CD8-positive, alpha-beta memory T cell (primary cell): Measurements from ENCODE around the gene RCE1. TPM values are rescaled to one million over a fixed set of nuclear protein-coding genes. Genes with fewer than 3 reads are reported as not detected.
"Not testable (repeated sequence)": the region's sequence is repeated elsewhere in the genome, so short reads cannot be mapped to it uniquely, and the experiment has no call there.

ENCODE experiments used
- CTCF ChIA-PET: fragments of 350-600 bp; sonication (Branson Sonifier 250); formaldehyde crosslinking; loops from one replicate; lab custom pipeline; 2021; ENCODE audit warnings: antibody characterized with exemption; lab: Charles Lee
- POLR2A ChIA-PET: fragments of 350-600 bp; sonication (Branson Sonifier 250); formaldehyde crosslinking; loops from one replicate; lab custom pipeline; 2021; ENCODE audit warnings: antibody characterized with exemption; lab: Charles Lee
- DNase-seq, 5 donors: peaks; one replicate each; pipeline versions ENCODE4 v3.0.0 to v3.0.0-alpha.2; 2020 to 2022; ENCODE audit warnings: mixed read lengths in 1 of 5
- H3K27ac ChIP-seq: one replicate; pipeline ENCODE4 v1.7.0; 2013; ENCODE audit warnings: low read depth, mild to moderate bottlenecking, low read length, moderate library complexity
- H3K27me3 ChIP-seq: 2 replicates; pipeline ENCODE4 v1.7.0; 2013; ENCODE audit warnings: low read length, mild to moderate bottlenecking; ENCODE audit not compliant: insufficient read depth, poor library complexity, severe bottlenecking
- H3K36me3 ChIP-seq: 2 replicates; pipeline ENCODE4 v1.7.0; 2013; ENCODE audit warnings: mild to moderate bottlenecking, low read length, moderate library complexity; ENCODE audit not compliant: insufficient read depth
- H3K4me1 ChIP-seq: 2 replicates; pipeline ENCODE4 v1.7.0; 2013; ENCODE audit warnings: mild to moderate bottlenecking, low read length, moderate library complexity; ENCODE audit not compliant: insufficient read depth
- H3K4me3 ChIP-seq: 2 replicates; pipeline ENCODE4 v1.7.0; 2013; ENCODE audit warnings: mild to moderate bottlenecking, low read length
- H3K9me3 ChIP-seq: 2 replicates; pipeline ENCODE4 v1.7.0; 2013; ENCODE audit warnings: mild to moderate bottlenecking, low read length
- H3K27ac Mint-ChIP-seq, 8 donors: one replicate each; pipeline ENCODE4 v1.8.0; 2020 to 2021; ENCODE audit warnings: mixed read lengths in 8 of 8, mild to moderate bottlenecking in 6 of 8, inconsistent platforms in 3 of 8, moderate library complexity in 3 of 8
- H3K27me3 Mint-ChIP-seq, 2 donors: one replicate each; pipeline ENCODE4 v1.8.0; 2020 to 2021; ENCODE audit warnings: mixed read lengths in 2 of 2, mild to moderate bottlenecking in 1 of 2, moderate library complexity in 1 of 2
- H3K36me3 Mint-ChIP-seq, 3 donors: one replicate each; pipeline ENCODE4 v1.8.0; 2020 to 2021; ENCODE audit warnings: mixed read lengths in 3 of 3, inconsistent platforms in 1 of 3, mild to moderate bottlenecking in 1 of 3
- H3K4me1 Mint-ChIP-seq, 3 donors: one replicate each; pipeline ENCODE4 v1.8.0; 2020 to 2021; ENCODE audit warnings: mixed read lengths in 3 of 3, inconsistent platforms in 1 of 3, mild to moderate bottlenecking in 1 of 3
- H3K4me3 Mint-ChIP-seq, 7 donors: one replicate each; pipeline ENCODE4 v1.8.0; 2020 to 2021; ENCODE audit warnings: mixed read lengths in 7 of 7, mild to moderate bottlenecking in 6 of 7, moderate library complexity in 4 of 7, inconsistent platforms in 2 of 7
- H3K9me3 Mint-ChIP-seq, 5 donors: one replicate each; pipeline ENCODE4 v1.8.0; 2020 to 2022; ENCODE audit warnings: mixed read lengths in 5 of 5, mild to moderate bottlenecking in 3 of 5, moderate library complexity in 2 of 5, inconsistent platforms in 1 of 5
- polyA plus RNA-seq: library from polyadenylated mRNA; unstranded; fragments of 300-500 nt; fragmentation: Illumina TruSeq; gene quantifications from one replicate; pipeline ENCODE4 v1.2.3, GENCODE V29; 2021
- total RNA-seq, 2 experiments: library from RNA; stranded (reverse); gene quantifications; one replicate each; pipeline ENCODE4 v1.2.3, GENCODE V29; 2021

Gene RCE1, protein sequence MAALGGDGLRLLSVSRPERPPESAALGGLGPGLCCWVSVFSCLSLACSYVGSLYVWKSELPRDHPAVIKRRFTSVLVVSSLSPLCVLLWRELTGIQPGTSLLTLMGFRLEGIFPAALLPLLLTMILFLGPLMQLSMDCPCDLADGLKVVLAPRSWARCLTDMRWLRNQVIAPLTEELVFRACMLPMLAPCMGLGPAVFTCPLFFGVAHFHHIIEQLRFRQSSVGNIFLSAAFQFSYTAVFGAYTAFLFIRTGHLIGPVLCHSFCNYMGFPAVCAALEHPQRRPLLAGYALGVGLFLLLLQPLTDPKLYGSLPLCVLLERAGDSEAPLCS
- total RNA-seq (10 to 100 TPM; 34.1 to 41.2 TPM), polyA plus RNA-seq (32.8 TPM)

DNA sequence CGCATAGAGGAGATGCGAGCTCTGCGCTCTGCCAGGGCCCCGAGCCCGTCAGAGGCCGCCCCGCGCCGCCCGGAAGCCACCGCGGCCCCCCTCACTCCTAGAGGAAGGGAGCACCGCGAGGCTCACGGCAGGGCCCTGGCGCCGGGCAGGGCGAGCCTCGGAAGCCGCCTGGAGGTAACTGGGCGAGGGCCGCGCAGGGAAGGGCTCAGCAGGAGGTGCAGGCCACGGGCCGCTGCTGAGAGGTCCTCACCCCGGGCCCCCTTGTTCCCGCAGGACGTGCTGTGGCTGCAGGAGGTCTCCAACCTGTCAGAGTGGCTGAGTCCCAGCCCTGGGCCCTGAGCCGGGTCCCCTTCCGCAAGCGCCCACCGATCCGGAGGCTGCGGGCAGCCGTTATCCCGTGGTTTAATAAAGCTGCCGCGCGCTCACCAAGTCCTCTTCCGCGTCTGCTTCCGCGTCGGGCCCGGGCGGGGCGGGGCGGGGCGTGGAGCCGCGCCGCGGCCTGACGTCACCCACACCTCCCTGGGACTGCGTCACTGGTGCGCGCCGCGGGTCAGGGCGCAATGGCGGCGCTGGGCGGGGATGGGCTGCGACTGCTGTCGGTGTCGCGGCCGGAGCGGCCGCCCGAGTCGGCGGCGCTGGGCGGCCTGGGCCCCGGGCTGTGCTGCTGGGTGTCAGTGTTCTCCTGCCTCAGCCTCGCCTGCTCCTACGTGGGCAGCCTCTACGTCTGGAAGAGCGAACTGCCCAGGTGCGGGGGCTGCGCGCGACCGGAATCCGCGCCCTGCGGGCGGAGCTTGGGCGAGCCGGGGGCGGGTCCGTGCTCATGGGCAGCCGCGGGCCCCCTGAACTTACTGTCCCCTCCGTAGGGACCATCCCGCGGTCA is at the start of gene RCE1:
RCE1 (plus strand) TSS at position 546 of the 880 bp plus-strand sequence; CDS start at position 561, 15 bp downstream.
- Histone ChIP-seq H3K4me1 (peaks cover 44% of the 10 kb centered on the region), H3K27me3 (no peaks in the 10 kb centered on the region), H3K27ac (peak within 1 kb of the TSS; percentile 98), H3K9me3 (no peaks in the 10 kb centered on the region), H3K4me3 (peak within 1 kb of the TSS; percentile 91), H3K36me3 (peaks cover 6% of the 10 kb centered on the region)
- Mint-ChIP-seq H3K36me3 (peaks cover 0 to 58% (median 0%) of the 10 kb centered on the region in 3 donors), H3K4me1 (peaks cover 42 to 59% (median 44%) of the 10 kb centered on the region in 3 donors), H3K4me3 (peak within 1 kb of the TSS; percentile 82 to 98 (median 92)), H3K27me3 (peaks cover 0 to 1% of the 10 kb centered on the region in 2 donors), H3K27ac (peak within 1 kb of the TSS; percentile 96 to 99 (median 97)), H3K9me3 (no peaks in the 10 kb centered on the region)
- DNase-seq = peak; percentile 87 to 94 (median 89)
- ChIA-PET POLR2A (interaction anchor here (0.6 to 4.6 kb wide), 12 partner anchors 12 to 1721 kb away, joined by 3 to 45 read pairs (median 3); partner anchors contain the start of genes BRMS1, FAU, KDM2A and MRPL49), CTCF (interaction anchor here (1.0 to 2.2 kb wide), 4 partner anchors 9 to 227 kb away, joined by 4 to 5 read pairs (median 4); partner anchors contain the start of gene RBM14)

DNA sequence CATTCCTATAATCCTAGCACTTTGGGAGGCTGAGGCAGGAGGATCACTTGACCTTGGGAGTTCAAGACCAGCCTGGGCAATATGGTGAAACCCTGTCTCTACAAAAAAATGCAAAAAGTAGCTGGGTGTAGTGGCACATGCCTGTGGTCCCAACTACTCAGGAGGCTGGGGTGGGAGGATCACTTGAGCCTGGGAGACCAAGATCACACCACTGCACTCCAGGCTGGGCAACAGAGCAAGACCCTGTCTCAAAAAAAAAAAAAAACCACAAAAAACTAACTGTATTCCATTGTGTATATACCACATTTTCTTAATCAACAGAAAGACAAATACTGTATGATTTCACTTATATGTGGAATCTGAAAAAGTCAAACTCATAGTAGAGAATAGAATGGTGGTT is 43.4 kb upstream of the RCE1 start:
- H3K27me3 ChIP-seq, H3K4me1 Mint-ChIP-seq, H3K4me3 Mint-ChIP-seq, CTCF ChIA-PET, H3K4me1 ChIP-seq, H3K9me3 Mint-ChIP-seq, H3K27me3 Mint-ChIP-seq, H3K27ac ChIP-seq, H3K4me3 ChIP-seq, H3K36me3 ChIP-seq, H3K9me3 ChIP-seq, DNase-seq, POLR2A ChIA-PET: not testable (repeated sequence)
- peaks cover 0 to 16% (median 13%) of the 10 kb centered on the region in 3 donors for H3K36me3 Mint-ChIP-seq
- peak overlapping the region in 1 of 8 donors; percentile 58 for H3K27ac Mint-ChIP-seq

DNA sequence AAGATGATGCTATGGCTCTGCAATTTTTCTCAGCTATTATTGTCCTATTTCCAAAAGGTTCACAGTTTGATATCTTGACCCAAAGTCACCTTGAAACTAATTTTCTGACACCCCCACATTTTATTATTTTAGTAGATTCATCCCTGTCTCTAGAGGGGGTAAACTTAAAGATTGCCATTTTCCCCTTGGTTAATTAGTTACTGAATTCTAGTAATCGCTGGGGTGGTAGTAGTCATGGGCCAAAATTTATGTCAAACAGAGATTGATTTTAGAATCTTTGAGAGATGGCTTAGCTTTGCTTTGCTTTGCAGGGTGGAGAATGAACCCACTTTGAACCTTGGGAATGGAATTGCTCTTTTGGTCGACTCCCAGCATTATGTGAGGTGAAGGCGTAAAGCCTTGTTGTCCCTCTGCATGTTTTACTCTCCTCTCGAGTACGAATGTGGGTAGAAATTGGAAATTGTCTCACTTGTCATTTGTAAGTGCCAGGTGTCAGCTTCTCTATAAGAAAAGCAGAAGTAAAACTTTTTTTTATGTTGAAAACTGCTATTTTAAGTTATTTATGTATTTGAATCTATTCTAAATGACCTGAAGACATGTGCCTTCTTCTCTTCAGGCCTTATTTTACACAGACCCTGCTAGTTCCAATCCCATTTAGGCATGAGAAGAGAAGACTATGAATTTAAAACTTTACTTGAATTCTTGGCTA is 42.4 kb upstream of the RCE1 start:
- DNase-seq = no peak
- ChIA-PET CTCF (no interaction called here), POLR2A (no interaction called here)
- no peaks in the 10 kb centered on the region for H3K9me3 Mint-ChIP-seq
- Histone ChIP-seq H3K9me3 (no peaks in the 10 kb centered on the region), H3K4me3 (no peak overlapping the region), H3K27ac (no peak overlapping the region), H3K4me1 (no peaks in the 10 kb centered on the region), H3K27me3 (no peaks in the 10 kb centered on the region), H3K36me3 (no peaks in the 10 kb centered on the region)
- peaks cover 0 to 20% (median 16%) of the 10 kb centered on the region in 3 donors for H3K36me3 Mint-ChIP-seq
- H3K4me3 Mint-ChIP-seq = no peak overlapping the region
- H3K27ac Mint-ChIP-seq = peak overlapping the region in 1 of 8 donors; percentile 50
- no peaks in the 10 kb centered on the region for H3K27me3 Mint-ChIP-seq
- H3K4me1 Mint-ChIP-seq = no peaks in the 10 kb centered on the region

DNA sequence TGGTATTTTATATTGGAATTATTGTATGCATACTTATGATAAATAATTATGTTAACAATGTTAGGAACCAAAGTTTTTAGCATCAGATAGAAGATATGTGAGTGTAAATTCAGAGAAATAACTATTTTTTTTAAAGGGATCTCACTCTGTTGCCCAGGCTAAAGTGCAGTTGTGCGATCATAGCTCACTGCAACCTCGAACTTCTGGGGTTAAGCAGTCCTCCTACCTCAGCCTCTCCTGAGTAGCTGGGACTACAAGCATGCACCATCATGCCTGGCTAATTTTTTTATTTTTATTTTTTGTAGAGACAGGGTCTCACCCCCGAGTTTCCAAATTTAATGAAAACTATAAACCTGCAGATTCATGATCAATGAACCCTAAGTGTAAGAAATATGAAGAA is 33.6 kb upstream of the RCE1 start:
- no peak overlapping the region for H3K27ac Mint-ChIP-seq
- H3K27me3 ChIP-seq = no peaks in the 10 kb centered on the region
- H3K36me3 Mint-ChIP-seq = peaks cover 0 to 18% (median 15%) of the 10 kb centered on the region in 3 donors
- no peaks in the 10 kb centered on the region for H3K27me3 Mint-ChIP-seq
- POLR2A ChIA-PET = no interaction called here
- H3K4me3 ChIP-seq = no peak overlapping the region
- H3K9me3 ChIP-seq = no peaks in the 10 kb centered on the region
- H3K27ac ChIP-seq = no peak overlapping the region
- no peak overlapping the region for H3K4me3 Mint-ChIP-seq
- H3K4me1 ChIP-seq = no peaks in the 10 kb centered on the region
- CTCF ChIA-PET = no interaction called here
- no peak for DNase-seq
- no peaks in the 10 kb centered on the region for H3K36me3 ChIP-seq
- no peaks in the 10 kb centered on the region for H3K4me1 Mint-ChIP-seq
- no peaks in the 10 kb centered on the region for H3K9me3 Mint-ChIP-seq

DNA sequence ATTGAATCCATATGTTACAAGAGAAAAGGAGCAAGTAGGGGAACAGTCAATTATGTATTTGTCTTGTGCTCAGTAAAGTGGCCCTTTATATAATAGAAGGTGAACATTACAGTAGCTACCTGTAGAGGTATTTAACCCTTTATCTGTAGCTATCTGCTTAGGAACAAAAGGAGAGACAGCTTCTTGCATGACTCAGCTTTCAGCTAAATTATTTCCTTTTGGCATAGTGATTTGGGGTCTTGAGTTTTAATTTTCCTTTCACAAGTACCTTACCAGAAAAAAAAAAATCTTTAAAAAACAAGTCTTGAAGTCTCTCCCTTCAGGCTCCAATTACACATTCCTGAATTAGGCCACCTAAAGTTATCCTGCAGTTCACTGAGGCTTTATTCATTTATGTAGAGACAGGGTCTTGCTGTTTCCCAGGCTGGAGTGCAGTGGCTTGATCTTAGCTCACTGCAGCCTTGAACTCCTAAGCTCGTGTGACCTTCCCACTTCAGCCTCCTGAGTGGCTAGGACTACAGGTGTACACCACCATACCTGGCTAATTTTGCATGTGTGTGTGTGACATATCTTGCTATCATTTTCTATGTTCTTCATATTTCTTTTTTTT is 32.6 kb upstream of the RCE1 start:
- no peak overlapping the region for H3K4me3 ChIP-seq
- no peak overlapping the region for H3K27ac ChIP-seq
- POLR2A ChIA-PET = no interaction called here

DNA sequence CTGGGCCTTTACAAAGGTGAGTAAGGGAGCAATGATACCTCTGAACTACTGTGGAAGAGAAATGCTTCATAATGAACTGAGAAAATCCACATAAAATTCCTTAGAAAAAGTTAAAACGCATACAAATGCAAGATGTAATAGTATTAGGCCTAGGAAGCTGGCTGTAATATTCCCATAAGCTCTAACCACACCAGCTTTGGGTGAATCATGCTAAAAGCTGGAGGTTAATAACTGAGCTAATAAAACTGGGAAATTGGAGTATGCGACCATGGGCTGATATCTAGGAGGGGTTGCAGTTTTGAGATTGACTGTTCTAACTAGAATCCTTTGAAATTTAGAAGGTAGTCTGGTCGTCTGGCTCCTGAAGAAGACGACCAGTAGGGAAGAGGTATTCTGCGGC is 28.6 kb upstream of the RCE1 start:
- H3K27ac ChIP-seq = no peak overlapping the region
- no peaks in the 10 kb centered on the region for H3K36me3 ChIP-seq
- no peaks in the 10 kb centered on the region for H3K4me1 ChIP-seq
- CTCF ChIA-PET = no interaction called here
- no peaks in the 10 kb centered on the region for H3K9me3 Mint-ChIP-seq
- no peak overlapping the region for H3K27ac Mint-ChIP-seq
- no peak overlapping the region for H3K4me3 ChIP-seq
- POLR2A ChIA-PET = no interaction called here
- DNase-seq = no peak
- peaks cover 0 to 10% (median 3%) of the 10 kb centered on the region in 3 donors for H3K36me3 Mint-ChIP-seq
- no peaks in the 10 kb centered on the region for H3K27me3 ChIP-seq
- H3K4me3 Mint-ChIP-seq = no peak overlapping the region
- H3K27me3 Mint-ChIP-seq = no peaks in the 10 kb centered on the region
- H3K9me3 ChIP-seq = no peaks in the 10 kb centered on the region
- H3K4me1 Mint-ChIP-seq = no peaks in the 10 kb centered on the region

More for the DNA sequence above, 32.6 kb upstream of the RCE1 start:
- Histone ChIP-seq H3K36me3 (no peaks in the 10 kb centered on the region), H3K4me1 (no peaks in the 10 kb centered on the region), H3K27me3 (no peaks in the 10 kb centered on the region), H3K9me3 (no peaks in the 10 kb centered on the region)
- peak overlapping the region in 1 of 8 donors; percentile 5 for H3K27ac Mint-ChIP-seq
- no peaks in the 10 kb centered on the region for H3K4me1 Mint-ChIP-seq
- H3K27me3 Mint-ChIP-seq = no peaks in the 10 kb centered on the region
- CTCF ChIA-PET = no interaction called here
- no peak overlapping the region for H3K4me3 Mint-ChIP-seq
- peaks cover 0 to 16% (median 13%) of the 10 kb centered on the region in 3 donors for H3K36me3 Mint-ChIP-seq
- H3K9me3 Mint-ChIP-seq = no peaks in the 10 kb centered on the region
- no peak for DNase-seq

DNA sequence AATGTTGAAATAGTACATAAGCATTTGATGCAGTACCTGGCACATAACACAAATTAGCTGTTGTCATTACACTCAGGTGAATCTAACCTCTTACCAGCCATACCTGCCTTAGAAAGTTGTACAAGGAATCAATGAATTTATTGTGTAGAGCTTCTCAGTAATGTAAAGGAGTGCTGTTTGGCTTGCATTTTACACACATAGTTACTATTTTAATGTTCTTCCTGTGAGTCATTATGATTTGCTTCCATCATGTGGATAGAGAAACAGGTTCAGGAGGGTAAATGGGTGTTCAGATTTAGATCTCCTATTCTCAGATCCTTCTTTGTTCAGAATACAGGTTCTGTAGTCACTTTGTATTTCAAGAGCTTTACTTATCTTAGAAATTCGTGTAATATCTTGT is 27.6 kb upstream of the RCE1 start:
- Histone ChIP-seq H3K4me1 (no peaks in the 10 kb centered on the region), H3K9me3 (no peaks in the 10 kb centered on the region), H3K4me3 (no peak overlapping the region), H3K36me3 (no peaks in the 10 kb centered on the region), H3K27me3 (no peaks in the 10 kb centered on the region), H3K27ac (no peak overlapping the region)
- DNase-seq = no peak
- Mint-ChIP-seq H3K27ac (no peak overlapping the region), H3K4me1 (no peaks in the 10 kb centered on the region), H3K36me3 (peaks cover 0 to 10% (median 3%) of the 10 kb centered on the region in 3 donors), H3K9me3 (no peaks in the 10 kb centered on the region), H3K27me3 (no peaks in the 10 kb centered on the region), H3K4me3 (no peak overlapping the region)
- ChIA-PET POLR2A (no interaction called here), CTCF (no interaction called here)
